CD4-positive, alpha-beta T cell treated with Interleukin-2 at 100 ng/mL for 4 hours (primary cell): ENCODE results near the gene FAF2.
A peak's percentile ranks its signal among the peaks of the same experiment; 100 is the strongest.

Source experiments
- DNase-seq: peaks from one replicate; pipeline ENCODE4 v3.0.0-alpha.2; 2020; ENCODE audit warnings: low spot score

The FAF2 gene

GRCh38 chr5:176507911-176508310 lies 59.7 kb downstream of the FAF2 start:
- DNase-seq: no peak

GRCh38 chr5:176508603-176509002 lies 60.4 kb downstream of the FAF2 start:
- DNase-seq: no peak

GRCh38 chr5:176513788-176514187 lies 65.6 kb downstream of the FAF2 start:
- no peak for DNase-seq

GRCh38 chr5:176514244-176514950 lies 66.2 kb downstream of the FAF2 start:
- DNase-seq: no peak

- DNase-seq: no peak
These were observed 67.2 kb downstream of the FAF2 start for GRCh38 chr5:176515396-176515795.

GRCh38 chr5:176517053-176517661 lies 69.0 kb downstream of the FAF2 start:
- no peak for DNase-seq

- DNase-seq: no peak
These were observed 71.9 kb downstream of the FAF2 start for GRCh38 chr5:176519810-176520720.

GRCh38 chr5:176521286-176521685 lies 73.1 kb downstream of the FAF2 start:
- no peak for DNase-seq

- no peak for DNase-seq
These were observed 73.6 kb downstream of the FAF2 start for GRCh38 chr5:176521699-176522263.

- no peak for DNase-seq
These were observed 76.0 kb downstream of the FAF2 start for GRCh38 chr5:176524138-176524537.

GRCh38 chr5:176524987-176525386 lies 76.8 kb downstream of the FAF2 start:
- no peak for DNase-seq

- no peak for DNase-seq
These were observed 77.5 kb downstream of the FAF2 start for GRCh38 chr5:176525677-176526076.

- DNase-seq: no peak
These were observed 78.3 kb downstream of the FAF2 start for GRCh38 chr5:176526462-176526861.

GRCh38 chr5:176527246-176528222 lies 79.3 kb downstream of the FAF2 start:
- no peak for DNase-seq

GRCh38 chr5:176528301-176528700 lies 80.1 kb downstream of the FAF2 start:
- DNase-seq: no peak

- DNase-seq: no peak
These were observed 80.6 kb downstream of the FAF2 start for GRCh38 chr5:176528761-176529115.

GRCh38 chr5:176529116-176529740 lies 81.0 kb downstream of the FAF2 start:
- no peak for DNase-seq

GRCh38 chr5:176529741-176530141 lies 81.6 kb downstream of the FAF2 start:
- DNase-seq: peak; percentile 62

- DNase-seq: no peak
These were observed 82.3 kb downstream of the FAF2 start for GRCh38 chr5:176530393-176530982.
